CD4-positive, alpha-beta T cell treated with Interleukin-17A for 4 hours (primary cell): ENCODE results near the gene SLC29A3.
"Not testable (repeated sequence)": the region's sequence is repeated elsewhere in the genome, so short reads cannot be mapped to it uniquely, and the experiment has no call there.

Experiments
- DNase-seq: peaks from one replicate; pipeline ENCODE4 v3.0.0-alpha.2; 2020; ENCODE audit warnings: mixed read lengths

Gene SLC29A3

GRCh38 chr10:71284544-71285179, 34.4 kb upstream of the SLC29A3 start:
- DNase-seq = no peak

- peak; percentile 27 for DNase-seq
These were observed 33.9 kb upstream of the SLC29A3 start for GRCh38 chr10:71285180-71285545.

- no peak for DNase-seq
These were observed 33.1 kb upstream of the SLC29A3 start for GRCh38 chr10:71285986-71286385.

GRCh38 chr10:71286521-71287294, 32.4 kb upstream of the SLC29A3 start:
- no peak for DNase-seq

- no peak for DNase-seq
These were observed 31.6 kb upstream of the SLC29A3 start for GRCh38 chr10:71287456-71287855.

- no peak for DNase-seq
These were observed 30.6 kb upstream of the SLC29A3 start for GRCh38 chr10:71288461-71288860.

GRCh38 chr10:71289421-71290130, 29.5 kb upstream of the SLC29A3 start:
- DNase-seq = no peak

GRCh38 chr10:71290331-71290730, 28.7 kb upstream of the SLC29A3 start:
- no peak for DNase-seq

GRCh38 chr10:71290806-71291527, 28.1 kb upstream of the SLC29A3 start:
- no peak for DNase-seq

GRCh38 chr10:71291528-71291900, 27.5 kb upstream of the SLC29A3 start:
- DNase-seq = no peak

GRCh38 chr10:71292624-71293445, 26.2 kb upstream of the SLC29A3 start:
- no peak for DNase-seq

GRCh38 chr10:71293446-71294084, 25.5 kb upstream of the SLC29A3 start:
- no peak for DNase-seq

- no peak for DNase-seq
These were observed 24.9 kb upstream of the SLC29A3 start for GRCh38 chr10:71294091-71294561.

- DNase-seq = no peak
These were observed 24.2 kb upstream of the SLC29A3 start for GRCh38 chr10:71294856-71295255.

GRCh38 chr10:71295641-71296040, 23.4 kb upstream of the SLC29A3 start:
- DNase-seq = no peak

GRCh38 chr10:71296086-71296485, 23.0 kb upstream of the SLC29A3 start:
- DNase-seq = no peak

- DNase-seq = not testable (repeated sequence)
These were observed 22.2 kb upstream of the SLC29A3 start for GRCh38 chr10:71296811-71297210.

- no peak for DNase-seq
These were observed 21.7 kb upstream of the SLC29A3 start for GRCh38 chr10:71297343-71297742.

- no peak for DNase-seq
These were observed 19.8 kb upstream of the SLC29A3 start for GRCh38 chr10:71299071-71299785.

- no peak for DNase-seq
These were observed 18.3 kb upstream of the SLC29A3 start for GRCh38 chr10:71300555-71301370.
